IPS-15b (cell line): ENCODE results near the gene TPSG1.
"Not testable (repeated sequence)": the region's sequence is repeated elsewhere in the genome, so short reads cannot be mapped to it uniquely, and the experiment has no call there.

ENCODE experiments used
- H3K27me3 ChIP-seq: one replicate; pipeline ENCODE4 v1.6.1; 2013; ENCODE audit warnings: low read length; ENCODE audit not compliant: control insufficient read depth, insufficient read depth
- H3K36me3 ChIP-seq: one replicate; pipeline ENCODE4 v1.6.1; 2013; ENCODE audit warnings: low read length; ENCODE audit not compliant: control insufficient read depth, insufficient read depth
- H3K4me1 ChIP-seq: one replicate; pipeline ENCODE4 v1.6.1; 2013; ENCODE audit warnings: mild to moderate bottlenecking, low read length; ENCODE audit not compliant: control insufficient read depth, insufficient read depth
- H3K4me3 ChIP-seq: one replicate; pipeline ENCODE4 v1.5.1; 2013; ENCODE audit warnings: low read depth, low read length
- H3K9ac ChIP-seq: one replicate; pipeline ENCODE4 v1.6.1; 2013; ENCODE audit warnings: low read depth, mild to moderate bottlenecking, low read length
- H3K9me3 ChIP-seq: one replicate; pipeline ENCODE4 v1.6.1; 2013; ENCODE audit warnings: mild to moderate bottlenecking, low read length; ENCODE audit not compliant: control insufficient read depth, insufficient read depth

The TPSG1 gene

DNA sequence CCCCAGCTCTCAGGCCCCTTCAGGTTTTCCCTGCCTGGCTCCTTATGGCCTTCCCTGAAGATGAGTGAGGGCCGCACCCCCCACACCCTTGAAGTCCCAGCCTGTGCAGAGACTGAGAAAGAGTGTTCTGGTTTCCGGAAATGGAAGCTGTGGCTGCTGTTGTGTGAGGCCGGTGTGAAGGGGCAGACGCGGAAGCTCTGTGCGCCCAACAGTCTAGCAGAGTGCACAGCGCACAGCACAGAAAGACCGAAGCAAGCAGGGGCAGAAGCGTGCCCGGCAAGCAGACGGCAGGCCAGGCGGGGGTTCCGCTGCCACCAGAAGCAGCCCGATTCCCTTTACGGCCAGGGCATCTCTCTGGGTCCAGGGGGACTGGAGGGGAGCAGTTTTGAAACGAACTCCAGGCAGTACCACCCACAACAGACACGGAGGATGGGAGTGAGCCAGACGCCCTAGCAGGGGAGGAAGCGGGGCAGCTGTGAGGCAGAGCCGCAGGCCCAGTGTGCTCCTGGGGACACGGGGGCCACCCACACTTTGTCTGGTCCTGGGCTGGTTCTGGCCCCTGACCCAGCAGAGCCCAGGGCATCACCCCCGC is 16.7 kb downstream of the TPSG1 start:
- Histone ChIP-seq H3K4me1 (no peaks in the 10 kb centered on the region), H3K9me3 (no peaks in the 10 kb centered on the region), H3K36me3 (peaks cover 61% of the 10 kb centered on the region), H3K27me3 (no peaks in the 10 kb centered on the region), H3K9ac (no peak overlapping the region), H3K4me3 (no peak overlapping the region)

DNA sequence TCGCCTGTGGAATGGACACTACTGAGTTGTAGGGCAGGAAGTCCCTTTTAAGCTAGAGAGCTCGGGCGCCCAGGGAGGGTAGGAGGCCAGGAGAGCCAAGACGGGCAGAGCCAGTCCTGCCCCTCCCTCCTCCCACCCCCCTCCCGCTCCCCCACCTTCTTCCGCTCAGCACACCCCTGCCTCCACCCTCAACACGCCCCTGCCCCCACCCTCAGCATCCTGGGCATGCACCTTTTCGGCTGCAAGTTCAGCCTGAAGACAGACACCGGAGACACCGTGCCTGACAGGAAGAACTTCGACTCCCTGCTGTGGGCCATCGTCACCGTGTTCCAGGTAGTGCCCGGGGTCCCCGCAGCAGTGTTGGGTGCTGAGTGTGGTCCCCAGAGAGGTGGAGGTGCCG is 18.3 kb downstream of the TPSG1 start:
- Histone ChIP-seq H3K27me3 (no peaks in the 10 kb centered on the region), H3K4me3 (no peak overlapping the region), H3K36me3 (peaks cover 57% of the 10 kb centered on the region), H3K9ac (no peak overlapping the region), H3K9me3 (no peaks in the 10 kb centered on the region), H3K4me1 (no peaks in the 10 kb centered on the region)

- Histone ChIP-seq H3K9me3 (no peaks in the 10 kb centered on the region), H3K9ac (no peak overlapping the region), H3K4me3 (no peak overlapping the region), H3K27me3 (no peaks in the 10 kb centered on the region), H3K36me3 (peaks cover 57% of the 10 kb centered on the region), H3K4me1 (no peaks in the 10 kb centered on the region)
Observed at GRCh38 chr16:1206326-1206725, 18.7 kb downstream of the TPSG1 start.

DNA sequence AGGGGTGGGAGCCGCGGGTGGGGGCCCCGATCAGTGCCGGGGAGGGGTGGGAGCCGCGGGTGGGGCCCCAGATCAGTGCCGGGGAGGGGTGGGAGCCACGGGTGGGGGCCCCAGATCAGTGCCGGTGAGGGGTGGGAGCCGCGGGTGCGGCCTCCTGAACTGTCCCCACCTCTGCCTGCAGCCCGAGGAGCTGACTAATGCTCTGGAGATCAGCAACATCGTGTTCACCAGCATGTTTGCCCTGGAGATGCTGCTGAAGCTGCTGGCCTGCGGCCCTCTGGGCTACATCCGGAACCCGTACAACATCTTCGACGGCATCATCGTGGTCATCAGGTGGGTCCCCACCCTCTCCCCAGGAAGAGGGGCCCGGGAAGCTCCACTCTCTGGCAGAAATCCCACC is 20.1 kb downstream of the TPSG1 start:
- Histone ChIP-seq H3K36me3 (peaks cover 59% of the 10 kb centered on the region), H3K4me1 (no peaks in the 10 kb centered on the region), H3K9me3 (no peaks in the 10 kb centered on the region), H3K9ac (no peak overlapping the region), H3K4me3 (no peak overlapping the region), H3K27me3 (no peaks in the 10 kb centered on the region)

DNA sequence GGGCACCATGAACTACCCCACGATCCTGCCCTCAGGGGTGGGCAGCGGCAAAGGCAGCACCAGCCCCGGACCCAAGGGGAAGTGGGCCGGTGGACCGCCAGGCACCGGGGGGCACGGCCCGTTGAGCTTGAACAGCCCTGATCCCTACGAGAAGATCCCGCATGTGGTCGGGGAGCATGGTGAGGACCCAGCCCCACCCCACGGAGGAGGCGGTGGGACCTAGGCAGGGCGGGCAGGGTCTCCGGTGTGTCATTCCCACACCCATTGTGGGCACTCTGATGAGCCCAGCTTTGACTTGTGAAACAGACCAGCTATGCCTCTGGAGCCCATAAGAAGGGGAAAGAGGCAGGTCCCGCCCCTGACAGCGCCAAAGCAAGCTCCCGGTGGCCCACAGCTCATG is 22.8 kb downstream of the TPSG1 start:
- H3K27me3 ChIP-seq = no peaks in the 10 kb centered on the region
- H3K4me1 ChIP-seq = no peaks in the 10 kb centered on the region
- peaks cover 38% of the 10 kb centered on the region for H3K36me3 ChIP-seq
- no peaks in the 10 kb centered on the region for H3K9me3 ChIP-seq
- no peak overlapping the region for H3K4me3 ChIP-seq
- H3K9ac ChIP-seq = no peak overlapping the region

GRCh38 chr16:1201444-1201843 is 23.6 kb downstream of the TPSG1 start:
- H3K4me3 ChIP-seq = no peak overlapping the region
- H3K9me3 ChIP-seq = no peaks in the 10 kb centered on the region
- no peak overlapping the region for H3K9ac ChIP-seq
- H3K4me1 ChIP-seq = no peaks in the 10 kb centered on the region
- peaks cover 37% of the 10 kb centered on the region for H3K36me3 ChIP-seq
- H3K27me3 ChIP-seq = no peaks in the 10 kb centered on the region

DNA sequence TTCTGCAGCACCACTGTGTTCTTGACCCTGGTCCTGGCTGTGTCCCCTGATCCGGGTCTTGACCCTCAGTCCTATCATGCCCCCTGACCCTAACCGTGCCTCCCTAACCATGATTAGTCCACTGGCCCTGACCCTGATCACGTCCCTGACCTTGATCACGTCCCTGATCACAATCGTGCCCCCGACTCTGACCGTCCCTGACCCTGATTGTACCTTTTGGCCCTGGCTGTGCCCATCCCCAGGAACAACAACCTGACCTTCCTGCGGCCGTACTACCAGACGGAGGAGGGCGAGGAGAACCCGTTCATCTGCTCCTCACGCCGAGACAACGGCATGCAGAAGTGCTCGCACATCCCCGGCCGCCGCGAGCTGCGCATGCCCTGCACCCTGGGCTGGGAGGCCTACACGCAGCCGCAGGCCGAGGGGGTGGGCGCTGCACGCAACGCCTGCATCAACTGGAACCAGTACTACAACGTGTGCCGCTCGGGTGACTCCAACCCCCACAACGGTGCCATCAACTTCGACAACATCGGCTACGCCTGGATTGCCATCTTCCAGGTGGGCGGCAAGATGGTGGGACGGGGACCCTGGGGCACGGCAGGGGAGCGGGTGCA is 24.9 kb downstream of the TPSG1 start:
- H3K36me3 ChIP-seq = peaks cover 27% of the 10 kb centered on the region
- H3K27me3 ChIP-seq = no peaks in the 10 kb centered on the region
- H3K4me1 ChIP-seq = no peaks in the 10 kb centered on the region
- H3K4me3 ChIP-seq = no peak overlapping the region
- no peaks in the 10 kb centered on the region for H3K9me3 ChIP-seq
- no peak overlapping the region for H3K9ac ChIP-seq

GRCh38 chr16:1199347-1200013 is 25.6 kb downstream of the TPSG1 start:
- Histone ChIP-seq H3K27me3 (no peaks in the 10 kb centered on the region), H3K9me3 (no peaks in the 10 kb centered on the region), H3K9ac (no peak overlapping the region)

DNA sequence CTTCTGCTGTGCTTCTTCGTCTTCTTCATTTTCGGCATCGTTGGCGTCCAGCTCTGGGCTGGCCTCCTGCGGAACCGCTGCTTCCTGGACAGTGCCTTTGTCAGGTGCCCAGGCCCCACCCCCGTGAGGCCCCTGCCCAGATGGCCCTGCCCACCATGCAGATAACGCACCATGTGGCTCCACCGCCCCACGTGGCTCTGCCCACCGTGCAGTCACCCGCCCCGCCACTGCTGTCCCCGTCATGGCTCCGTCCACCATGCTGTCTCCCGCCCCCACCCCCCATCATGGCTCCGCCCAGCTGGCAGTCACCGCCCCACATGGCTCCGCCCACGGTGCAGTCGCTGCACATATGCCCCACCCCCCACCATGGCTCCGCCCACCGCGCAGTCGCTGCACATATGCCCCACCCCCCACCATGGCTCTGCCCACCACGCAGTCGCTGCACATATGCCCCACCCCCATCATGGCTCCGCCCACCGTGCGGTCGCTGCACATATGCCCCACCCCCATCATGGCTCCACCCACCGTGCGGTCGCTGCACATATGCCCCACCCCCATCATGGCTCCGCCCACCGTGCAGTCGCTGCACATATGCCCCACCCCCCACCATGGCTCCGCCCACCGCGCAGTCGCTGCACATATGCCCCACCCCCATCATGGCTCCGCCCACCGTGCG is 26.3 kb downstream of the TPSG1 start:
- H3K36me3 ChIP-seq = peaks cover 25% of the 10 kb centered on the region
- not testable (repeated sequence) for H3K9ac ChIP-seq, H3K4me3 ChIP-seq, H3K9me3 ChIP-seq, H3K4me1 ChIP-seq, H3K27me3 ChIP-seq

More at GRCh38 chr16:1199347-1200013, 25.6 kb downstream of the TPSG1 start:
- peaks cover 25% of the 10 kb centered on the region for H3K36me3 ChIP-seq
- no peaks in the 10 kb centered on the region for H3K4me1 ChIP-seq
- no peak overlapping the region for H3K4me3 ChIP-seq

DNA sequence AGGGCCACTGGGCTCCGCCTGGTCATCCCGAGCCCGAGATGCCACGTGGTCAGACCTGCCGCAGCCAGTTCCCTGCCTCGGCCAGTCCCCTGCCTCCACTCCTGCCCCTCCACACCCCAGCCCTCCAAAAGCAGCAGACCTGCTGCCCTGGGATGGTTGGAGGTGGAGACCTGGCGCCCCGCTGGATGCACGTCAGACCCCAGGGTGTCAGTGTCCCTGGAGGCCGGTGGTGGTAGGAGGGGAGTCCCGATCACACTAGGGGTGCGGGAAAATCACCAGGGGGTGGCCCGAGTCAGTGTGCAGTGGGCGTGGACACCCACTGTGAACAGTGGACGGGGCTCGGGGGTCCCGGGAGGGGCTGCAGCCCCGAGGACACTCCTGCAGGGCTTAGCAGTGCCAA is 26.9 kb downstream of the TPSG1 start:
- no peaks in the 10 kb centered on the region for H3K4me1 ChIP-seq
- no peaks in the 10 kb centered on the region for H3K27me3 ChIP-seq
- no peak overlapping the region for H3K4me3 ChIP-seq
- H3K9me3 ChIP-seq = no peaks in the 10 kb centered on the region
- peaks cover 25% of the 10 kb centered on the region for H3K36me3 ChIP-seq
- no peak overlapping the region for H3K9ac ChIP-seq

GRCh38 chr16:1197237-1197866 is 27.7 kb downstream of the TPSG1 start:
- peaks cover 22% of the 10 kb centered on the region for H3K36me3 ChIP-seq
- no peak overlapping the region for H3K4me3 ChIP-seq
- no peaks in the 10 kb centered on the region for H3K27me3 ChIP-seq
- no peak overlapping the region for H3K9ac ChIP-seq
- H3K9me3 ChIP-seq = no peaks in the 10 kb centered on the region
- no peaks in the 10 kb centered on the region for H3K4me1 ChIP-seq
